Measurements from ENCODE around the gene CABLES1.
A peak's percentile ranks its signal among the peaks of the same experiment; 100 is the strongest.

CABLES1 gene

GRCh38 chr18:23225503-23225902 is 90.2 kb downstream of the CABLES1 start:
- peak; percentile 94 for DNase-seq (ENCODE audit: low read depth)
- no peak for TF ChIP-seq CTCF (conservative IDR thresholded peaks at IDR 0.05; ENCODE audit: low read depth, low read length)
- no peak overlapping the region for H3K4me3 ChIP-seq (ENCODE audit: low read depth, low read length)

GRCh38 chr18:23226391-23226790 is 91.1 kb downstream of the CABLES1 start:
- peak; percentile 79 for DNase-seq (ENCODE audit: low read depth)
- peak; percentile 5 for TF ChIP-seq CTCF (conservative IDR thresholded peaks at IDR 0.05; ENCODE audit: low read depth, low read length)
- H3K4me3 ChIP-seq (ENCODE audit: low read depth, low read length): no peak overlapping the region

- H3K4me3 ChIP-seq (ENCODE audit: low read depth, low read length): no peak overlapping the region
- DNase-seq (ENCODE audit: low read depth): peak; percentile 84
- no peak for TF ChIP-seq CTCF (conservative IDR thresholded peaks at IDR 0.05; ENCODE audit: low read depth, low read length)
These were observed 91.8 kb downstream of the CABLES1 start for GRCh38 chr18:23226930-23227725.

GRCh38 chr18:23227726-23228070 is 92.4 kb downstream of the CABLES1 start:
- H3K4me3 ChIP-seq (ENCODE audit: low read depth, low read length): no peak overlapping the region
- TF ChIP-seq CTCF (conservative IDR thresholded peaks at IDR 0.05; ENCODE audit: low read depth, low read length): no peak
- DNase-seq (ENCODE audit: low read depth): no peak

- TF ChIP-seq CTCF (conservative IDR thresholded peaks at IDR 0.05; ENCODE audit: low read depth, low read length): no peak
- peak; percentile 80 for DNase-seq (ENCODE audit: low read depth)
- no peak overlapping the region for H3K4me3 ChIP-seq (ENCODE audit: low read depth, low read length)
These were observed 93.1 kb downstream of the CABLES1 start for GRCh38 chr18:23228102-23229061.

GRCh38 chr18:23229472-23229871 is 94.2 kb downstream of the CABLES1 start:
- H3K4me3 ChIP-seq (ENCODE audit: low read depth, low read length): no peak overlapping the region
- DNase-seq (ENCODE audit: low read depth): peak; percentile 44
- TF ChIP-seq CTCF (conservative IDR thresholded peaks at IDR 0.05; ENCODE audit: low read depth, low read length): no peak
